Superior temporal gyrus (tissue), 1 donor: Measurements from ENCODE around the gene RABGAP1L.
A peak's percentile ranks its signal among the peaks of the same experiment; 100 is the strongest.
"Not testable (repeated sequence)": the region's sequence is repeated elsewhere in the genome, so short reads cannot be mapped to it uniquely, and the experiment has no call there.

Experiments
- DNase-seq: peaks from one replicate; pipeline ENCODE4 v3.0.0-alpha.2; 2016; ENCODE audit errors: extremely low spot score

The RABGAP1L gene

GRCh38 chr1:174660476-174660875, 501.2 kb downstream of the RABGAP1L start:
- DNase-seq = no peak

- no peak for DNase-seq
These were observed 504.0 kb downstream of the RABGAP1L start for GRCh38 chr1:174663358-174663757.

- no peak for DNase-seq
These were observed 506.9 kb downstream of the RABGAP1L start for GRCh38 chr1:174666248-174666647.

GRCh38 chr1:174671826-174672225, 512.5 kb downstream of the RABGAP1L start:
- no peak for DNase-seq

- no peak for DNase-seq
These were observed 517.5 kb downstream of the RABGAP1L start for GRCh38 chr1:174676856-174677255.

GRCh38 chr1:174678657-174679056, 519.3 kb downstream of the RABGAP1L start:
- DNase-seq = no peak

GRCh38 chr1:174680101-174680500, 520.8 kb downstream of the RABGAP1L start:
- DNase-seq = no peak

GRCh38 chr1:174682419-174683008, 523.2 kb downstream of the RABGAP1L start:
- DNase-seq = no peak

- no peak for DNase-seq
These were observed 526.9 kb downstream of the RABGAP1L start for GRCh38 chr1:174686213-174686612.

GRCh38 chr1:174689524-174689923, 530.2 kb downstream of the RABGAP1L start:
- no peak for DNase-seq

GRCh38 chr1:174690266-174690665, 530.9 kb downstream of the RABGAP1L start:
- DNase-seq = no peak

GRCh38 chr1:174692313-174692712, 533.0 kb downstream of the RABGAP1L start:
- DNase-seq = no peak

GRCh38 chr1:174693085-174693484, 533.8 kb downstream of the RABGAP1L start:
- DNase-seq = no peak

GRCh38 chr1:174693539-174693938, 534.2 kb downstream of the RABGAP1L start:
- not testable (repeated sequence) for DNase-seq

- no peak for DNase-seq
These were observed 536.9 kb downstream of the RABGAP1L start for GRCh38 chr1:174696026-174696821.

GRCh38 chr1:174700314-174700713, 541.0 kb downstream of the RABGAP1L start:
- DNase-seq = no peak

GRCh38 chr1:174700775-174701174, 541.5 kb downstream of the RABGAP1L start:
- no peak for DNase-seq

GRCh38 chr1:174701565-174701964, 542.2 kb downstream of the RABGAP1L start:
- no peak for DNase-seq

- peak; percentile 42 for DNase-seq
These were observed 542.7 kb downstream of the RABGAP1L start for GRCh38 chr1:174702011-174702410.

- DNase-seq = no peak
These were observed 544.0 kb downstream of the RABGAP1L start for GRCh38 chr1:174703309-174703708.

GRCh38 chr1:174704300-174704699, 545.0 kb downstream of the RABGAP1L start:
- no peak for DNase-seq

- DNase-seq = no peak
These were observed 551.8 kb downstream of the RABGAP1L start for GRCh38 chr1:174710868-174711845.
